ENCODE results near the gene MPHOSPH9. TPM values are rescaled to one million over a fixed set of nuclear protein-coding genes. Genes with fewer than 3 reads are reported as not detected.
A peak's percentile ranks its signal among the peaks of the same experiment; 100 is the strongest.

MPHOSPH9 gene
- total and polyA plus RNA-seq, 2 donors (not counting 1 experiment from before 2014, with no cell fraction given), result 11.8 to 45.1 TPM

DNA sequence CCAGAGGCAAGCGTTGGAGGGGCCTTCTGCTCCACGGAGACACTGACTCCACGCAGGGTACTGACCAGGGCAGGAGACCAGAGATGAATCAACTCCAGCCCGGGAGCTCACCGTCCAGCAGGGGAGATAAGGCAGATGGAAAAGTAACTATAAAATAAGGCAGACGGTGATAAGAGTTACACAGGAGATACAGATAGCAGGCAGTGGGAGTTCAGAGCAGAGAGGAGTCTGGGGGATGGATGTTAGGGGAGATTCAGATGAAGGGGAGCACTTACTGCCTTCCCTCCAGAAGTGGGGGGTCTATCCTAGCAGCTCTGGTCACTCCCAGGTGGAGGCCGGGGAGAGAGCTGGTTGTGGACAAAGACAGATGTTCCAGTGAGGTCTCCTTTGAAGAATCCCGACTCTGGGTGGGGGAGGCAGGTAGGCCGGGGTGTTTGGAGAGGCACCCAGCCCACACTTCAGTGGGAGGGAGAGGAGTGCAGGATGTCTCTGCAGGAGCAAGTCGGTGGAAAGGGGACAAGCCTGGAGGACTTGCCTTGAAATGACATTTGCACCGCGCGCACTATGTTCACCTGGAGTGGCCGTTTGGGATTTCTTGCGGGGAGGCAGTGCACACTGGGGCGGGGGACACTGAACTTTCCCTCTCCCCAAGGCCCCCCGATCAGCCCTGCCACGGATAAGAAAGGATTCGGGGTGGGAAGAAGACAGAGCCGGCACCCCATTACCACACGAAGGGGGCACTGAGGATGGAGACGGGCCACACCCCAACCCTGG lies 83.3 kb downstream of the MPHOSPH9 start:
- H3K4me1 Mint-ChIP-seq, result peaks cover 24% of the 10 kb centered on the region
- CTCF ChIA-PET, result interaction anchor here (1.4 to 9.5 kb wide), 5 partner anchors 9 to 106 kb away, joined by 3 to 69 read pairs (median 5); no protein-coding TSS in a partner anchor
- intact Hi-C loops (cut with micrococcal nuclease), result loop anchor here (2.0 to 5.0 kb wide), 4 partner anchors 35 to 175 kb away; partner anchors contain the start of genes MPHOSPH9, MTRFR and OGFOD2
- H3K9me3 Mint-ChIP-seq (ENCODE audit: insufficient read depth), result no peaks in the 10 kb centered on the region
- H3K27me3 Mint-ChIP-seq, result no peaks in the 10 kb centered on the region
- Histone ChIP-seq H3K9me3 (ENCODE audit: control extremely low read depth in 1 of 3, control insufficient read depth in 2 of 3, insufficient read depth in 1 of 3, low read length in 2 of 3) (no peaks in the 10 kb centered on the region), H3K27me3 (replicated peaks in 1 of 4; ENCODE audit: control extremely low read depth in 1 of 4, control insufficient read depth in 3 of 4, insufficient read depth in 4 of 4, low read length in 3 of 4) (peaks cover 0 to 7% (median 2%) of the 10 kb centered on the region in 4 experiments), H4K20me1 (ENCODE audit: control insufficient read depth, insufficient read depth, low read length, poor library complexity, severe bottlenecking) (no peaks in the 10 kb centered on the region), H3K27ac (ENCODE audit: low read length in 2 of 2) (no peak overlapping the region), H3K9ac (ENCODE audit: low read length) (peak overlapping the region; percentile 67), H3K79me2 (ENCODE audit: control insufficient read depth, insufficient read depth, low read length) (peaks cover 26% of the 10 kb centered on the region), H3K4me3 (ENCODE audit: control extremely low read depth in 1 of 5, extremely low read depth in 1 of 5, insufficient read depth in 1 of 5, low read depth in 2 of 5, low read length in 4 of 5) (peak overlapping the region; percentile 13 to 62 (median 58)), H2AFZ (ENCODE audit: insufficient read depth, low read depth, low read length, poor library complexity, severe bottlenecking) (peak overlapping the region; percentile 78), H3K36me3 (replicated peaks in 1 of 2; ENCODE audit: control extremely low read depth in 1 of 2, control insufficient read depth in 1 of 2, extremely low read depth in 1 of 2, insufficient read depth in 2 of 2, low read length in 1 of 2) (no peaks in the 10 kb centered on the region), H3K4me1 (ENCODE audit: control insufficient read depth in 2 of 2, insufficient read depth in 2 of 2, low read length in 2 of 2) (peaks cover 10 to 29% of the 10 kb centered on the region in 2 donors), H3K4me2 (replicated peaks; ENCODE audit: low read depth, low read length, poor library complexity, severe bottlenecking) (peak overlapping the region; percentile 86)
- peak overlapping the region; percentile 76 for H3K4me3 Mint-ChIP-seq
- DNase-seq (no peak), ATAC-seq (ENCODE audit: low read depth) (no peak)
- 75% methylated on average over 15 of the region's 22 CpGs for WGBS (ENCODE audit: insufficient coverage)
- H3K27ac Mint-ChIP-seq, result peak overlapping the region; percentile 57
- POLR2A ChIA-PET, result interaction anchor here (1.6 kb wide), 1 partner anchor 34 kb away, joined by 3 read pairs; no protein-coding TSS in a partner anchor
- TF ChIP-seq, protein P1, sequence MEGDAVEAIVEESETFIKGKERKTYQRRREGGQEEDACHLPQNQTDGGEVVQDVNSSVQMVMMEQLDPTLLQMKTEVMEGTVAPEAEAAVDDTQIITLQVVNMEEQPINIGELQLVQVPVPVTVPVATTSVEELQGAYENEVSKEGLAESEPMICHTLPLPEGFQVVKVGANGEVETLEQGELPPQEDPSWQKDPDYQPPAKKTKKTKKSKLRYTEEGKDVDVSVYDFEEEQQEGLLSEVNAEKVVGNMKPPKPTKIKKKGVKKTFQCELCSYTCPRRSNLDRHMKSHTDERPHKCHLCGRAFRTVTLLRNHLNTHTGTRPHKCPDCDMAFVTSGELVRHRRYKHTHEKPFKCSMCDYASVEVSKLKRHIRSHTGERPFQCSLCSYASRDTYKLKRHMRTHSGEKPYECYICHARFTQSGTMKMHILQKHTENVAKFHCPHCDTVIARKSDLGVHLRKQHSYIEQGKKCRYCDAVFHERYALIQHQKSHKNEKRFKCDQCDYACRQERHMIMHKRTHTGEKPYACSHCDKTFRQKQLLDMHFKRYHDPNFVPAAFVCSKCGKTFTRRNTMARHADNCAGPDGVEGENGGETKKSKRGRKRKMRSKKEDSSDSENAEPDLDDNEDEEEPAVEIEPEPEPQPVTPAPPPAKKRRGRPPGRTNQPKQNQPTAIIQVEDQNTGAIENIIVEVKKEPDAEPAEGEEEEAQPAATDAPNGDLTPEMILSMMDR (IDR thresholded peaks at IDR 0.05), result no peak
- TF ChIP-seq EZH2 (IDR thresholded peaks at IDR 0.05; ENCODE audit: borderline replicate concordance, insufficient read depth, low read depth, low read length, poor library complexity, severe bottlenecking), result no peak

- ATAC-seq (ENCODE audit: low read depth) (no peak), DNase-seq (no peak)
- POLR2A ChIA-PET, result interaction anchor here (1.6 kb wide), 1 partner anchor 34 kb away, joined by 3 read pairs; no protein-coding TSS in a partner anchor
- H3K4me3 Mint-ChIP-seq, result peak overlapping the region; percentile 76
- no peak for TF ChIP-seq EZH2 (IDR thresholded peaks at IDR 0.05; ENCODE audit: borderline replicate concordance, insufficient read depth, low read depth, low read length, poor library complexity, severe bottlenecking)
- TF ChIP-seq, protein P1 (IDR thresholded peaks at IDR 0.05), result no peak
- no peak overlapping the region for H2AFZ ChIP-seq (ENCODE audit: insufficient read depth, low read depth, low read length, poor library complexity, severe bottlenecking)
- H3K9me3 ChIP-seq (ENCODE audit: control extremely low read depth in 1 of 3, control insufficient read depth in 2 of 3, insufficient read depth in 1 of 3, low read length in 2 of 3), result no peaks in the 10 kb centered on the region
- H3K27me3 Mint-ChIP-seq, result no peaks in the 10 kb centered on the region
- intact Hi-C loops (cut with micrococcal nuclease), result no loop called here
- CTCF ChIA-PET, result interaction anchor here (1.4 to 9.5 kb wide), 4 partner anchors 9 to 105 kb away, joined by 3 to 69 read pairs (median 5); no protein-coding TSS in a partner anchor
- H3K9ac ChIP-seq (ENCODE audit: low read length), result no peak overlapping the region
- H3K27me3 ChIP-seq (replicated peaks in 1 of 4; ENCODE audit: control extremely low read depth in 1 of 4, control insufficient read depth in 3 of 4, insufficient read depth in 4 of 4, low read length in 3 of 4), result peaks cover 0 to 7% (median 2%) of the 10 kb centered on the region in 4 experiments
- H3K4me1 Mint-ChIP-seq, result peaks cover 27% of the 10 kb centered on the region
- H3K4me2 ChIP-seq (replicated peaks; ENCODE audit: low read depth, low read length, poor library complexity, severe bottlenecking), result peak overlapping the region; percentile 86
- no peak overlapping the region for H3K4me3 ChIP-seq (ENCODE audit: control extremely low read depth in 1 of 5, extremely low read depth in 1 of 5, insufficient read depth in 1 of 5, low read depth in 2 of 5, low read length in 4 of 5)
- 90% methylated on average over 3 of the region's 3 CpGs for WGBS (ENCODE audit: insufficient coverage)
- no peak overlapping the region for H3K27ac ChIP-seq (ENCODE audit: low read length in 2 of 2)
- peaks cover 10 to 30% of the 10 kb centered on the region in 2 donors for H3K4me1 ChIP-seq (ENCODE audit: control insufficient read depth in 2 of 2, insufficient read depth in 2 of 2, low read length in 2 of 2)
- peaks cover 26% of the 10 kb centered on the region for H3K79me2 ChIP-seq (ENCODE audit: control insufficient read depth, insufficient read depth, low read length)
- no peaks in the 10 kb centered on the region for H4K20me1 ChIP-seq (ENCODE audit: control insufficient read depth, insufficient read depth, low read length, poor library complexity, severe bottlenecking)
- H3K9me3 Mint-ChIP-seq (ENCODE audit: insufficient read depth), result no peaks in the 10 kb centered on the region
- H3K27ac Mint-ChIP-seq, result peak overlapping the region; percentile 57
- H3K36me3 ChIP-seq (replicated peaks in 1 of 2; ENCODE audit: control extremely low read depth in 1 of 2, control insufficient read depth in 1 of 2, extremely low read depth in 1 of 2, insufficient read depth in 2 of 2, low read length in 1 of 2), result no peaks in the 10 kb centered on the region
Observed at GRCh38 chr12:123149088-123149487, 83.9 kb downstream of the MPHOSPH9 start.
